ENCODE results near the gene NRG3.

GRCh38 chr10:81918766-81919165 lies 43.8 kb downstream of the NRG3 start:
- TF ChIP-seq CTCF (conservative IDR thresholded peaks at IDR 0.05; ENCODE audit: low read depth, low read length), result no peak
- TF ChIP-seq RCOR1 (IDR thresholded peaks at IDR 0.05; ENCODE audit: insufficient replicate concordance, low read length), result no peak

All from IMR-90 (cell line).